Lower leg skin (tissue), 4 donors: ENCODE results near the gene MSANTD3. TPM values are rescaled to one million over a fixed set of nuclear protein-coding genes. Genes with fewer than 3 reads are reported as not detected.
"Not testable (repeated sequence)": the region's sequence is repeated elsewhere in the genome, so short reads cannot be mapped to it uniquely, and the experiment has no call there.

ENCODE experiments used
- DNase-seq, 2 donors: peaks; one replicate each; pipeline ENCODE4 v3.0.0-alpha.2; 2019; ENCODE audit warnings: low spot score in 2 of 2
- H3K4me3 ChIP-seq: fragments of 200-600 bp; sonication (generic); 2 replicates; pipeline ENCODE4 v1.5.1; 2017; ENCODE audit warnings: mild to moderate bottlenecking, low read depth; ENCODE audit not compliant: poor library complexity, severe bottlenecking
- CTCF ChIP-seq, 3 donors: fragments of 450-650 bp; IDR thresholded peaks; one replicate each; pipeline ENCODE4 v1.5.1; 2016; ENCODE audit warnings: antibody characterized with exemption in 3 of 3, mild to moderate bottlenecking in 3 of 3, moderate library complexity in 2 of 3
- POLR2A ChIP-seq, 2 donors: fragments of 450-650 bp; IDR thresholded peaks; one replicate each; pipeline ENCODE4 v1.6.1; 2016 to 2017; ENCODE audit warnings: antibody characterized with exemption in 2 of 2, mild to moderate bottlenecking in 1 of 2, moderate library complexity in 1 of 2
- WGBS, 2 donors: methylation state at CpG; one replicate each; pipeline ENCODE4 v1.1.5; 2018; 5-methylcytosine and 5-hydroxymethylcytosine counted together
- intact Hi-C: fragments of 100-400 bp; cut with DNase I; formaldehyde crosslinking; loops from one replicate; pipeline ENCODE4 v1.15.0; 2023; ENCODE audit warnings: low total_unique reads
- total RNA-seq, 4 donors: library from RNA; depleted of rRNA; stranded (reverse); fragments of >200 nt; gene quantifications; one replicate each; pipeline ENCODE4 v1.1.0, GENCODE V29; 2016

The MSANTD3 gene
- total RNA-seq, 4 donors from 2014 or later, result 12.1 to 18.8 (median 17.2) TPM

GRCh38 chr9:100411472-100412283 is 15.3 kb upstream of the MSANTD3 start:
- WGBS, 2 donors, result 12 to 14% methylated on average over 38 of the region's 38 CpGs
- H3K4me3 ChIP-seq, result peak overlapping the region; percentile 42
- intact Hi-C loops, result no loop called here
- DNase-seq, result peak; percentile 84 to 97
- TF ChIP-seq CTCF (IDR thresholded peaks at IDR 0.05), result no peak
- TF ChIP-seq POLR2A (IDR thresholded peaks at IDR 0.05), result no peak

GRCh38 chr9:100413839-100414420 is 13.0 kb upstream of the MSANTD3 start:
- TF ChIP-seq CTCF (IDR thresholded peaks at IDR 0.05) (no peak), POLR2A (IDR thresholded peaks at IDR 0.05) (no peak)
- 94 to 99% methylated on average over 5 of the region's 5 CpGs for WGBS, 2 donors
- intact Hi-C loops, result no loop called here
- DNase-seq, result no peak
- H3K4me3 ChIP-seq, result no peak overlapping the region

GRCh38 chr9:100417815-100418214 is 9.1 kb upstream of the MSANTD3 start:
- peak in 1 of 2 donors; percentile 13 for DNase-seq
- WGBS, 2 donors, result 62 to 87% methylated on average over 4 of the region's 4 CpGs
- intact Hi-C loops, result no loop called here
- TF ChIP-seq CTCF (IDR thresholded peaks at IDR 0.05), result no peak
- no peak for TF ChIP-seq POLR2A (IDR thresholded peaks at IDR 0.05)
- no peak overlapping the region for H3K4me3 ChIP-seq

- intact Hi-C loops, result no loop called here
- no peak overlapping the region for H3K4me3 ChIP-seq
- DNase-seq, result no peak
- 78 to 81% methylated on average over 3 of the region's 3 CpGs for WGBS, 2 donors
- no peak for TF ChIP-seq POLR2A (IDR thresholded peaks at IDR 0.05)
- no peak for TF ChIP-seq CTCF (IDR thresholded peaks at IDR 0.05)
Measured at GRCh38 chr9:100419166-100419565, 7.8 kb upstream of the MSANTD3 start.

- WGBS, 2 donors, result 82 to 89% methylated on average over 3 of the region's 3 CpGs
- H3K4me3 ChIP-seq, intact Hi-C loops, DNase-seq: not testable (repeated sequence)
Measured at GRCh38 chr9:100421116-100421515, 5.8 kb upstream of the MSANTD3 start.

- no peak overlapping the region for H3K4me3 ChIP-seq
- intact Hi-C loops, result no loop called here
- 17 to 18% methylated on average over 1 of the region's 1 CpG for WGBS, 2 donors
- TF ChIP-seq POLR2A (IDR thresholded peaks at IDR 0.05) (no peak), CTCF (IDR thresholded peaks at IDR 0.05) (no peak)
- DNase-seq, result no peak
Measured at GRCh38 chr9:100425758-100426157, 1.2 kb upstream of the MSANTD3 start.
